Fibroblast of pulmonary artery (primary cell): ENCODE data around the gene COL6A1.

Source experiments
- DNase-seq: peaks from one replicate; pipeline ENCODE4 v3.0.0-alpha.2; 2010; ENCODE audit warnings: low read depth
- H3K4me3 ChIP-seq: replicated peaks from 2 replicates; pipeline ENCODE4 v1.5.1; 2011; ENCODE audit warnings: low read depth, mild to moderate bottlenecking, control low read depth, low read length, moderate library complexity
- TF ChIP-seq, protein P1 (sequence below): IDR thresholded peaks from 2 replicates; pipeline ENCODE4 v1.5.1; 2011; ENCODE audit warnings: mild to moderate bottlenecking, control low read depth, low read length, inconsistent platforms; ENCODE audit errors: missing control alignments

COL6A1 gene

DNA sequence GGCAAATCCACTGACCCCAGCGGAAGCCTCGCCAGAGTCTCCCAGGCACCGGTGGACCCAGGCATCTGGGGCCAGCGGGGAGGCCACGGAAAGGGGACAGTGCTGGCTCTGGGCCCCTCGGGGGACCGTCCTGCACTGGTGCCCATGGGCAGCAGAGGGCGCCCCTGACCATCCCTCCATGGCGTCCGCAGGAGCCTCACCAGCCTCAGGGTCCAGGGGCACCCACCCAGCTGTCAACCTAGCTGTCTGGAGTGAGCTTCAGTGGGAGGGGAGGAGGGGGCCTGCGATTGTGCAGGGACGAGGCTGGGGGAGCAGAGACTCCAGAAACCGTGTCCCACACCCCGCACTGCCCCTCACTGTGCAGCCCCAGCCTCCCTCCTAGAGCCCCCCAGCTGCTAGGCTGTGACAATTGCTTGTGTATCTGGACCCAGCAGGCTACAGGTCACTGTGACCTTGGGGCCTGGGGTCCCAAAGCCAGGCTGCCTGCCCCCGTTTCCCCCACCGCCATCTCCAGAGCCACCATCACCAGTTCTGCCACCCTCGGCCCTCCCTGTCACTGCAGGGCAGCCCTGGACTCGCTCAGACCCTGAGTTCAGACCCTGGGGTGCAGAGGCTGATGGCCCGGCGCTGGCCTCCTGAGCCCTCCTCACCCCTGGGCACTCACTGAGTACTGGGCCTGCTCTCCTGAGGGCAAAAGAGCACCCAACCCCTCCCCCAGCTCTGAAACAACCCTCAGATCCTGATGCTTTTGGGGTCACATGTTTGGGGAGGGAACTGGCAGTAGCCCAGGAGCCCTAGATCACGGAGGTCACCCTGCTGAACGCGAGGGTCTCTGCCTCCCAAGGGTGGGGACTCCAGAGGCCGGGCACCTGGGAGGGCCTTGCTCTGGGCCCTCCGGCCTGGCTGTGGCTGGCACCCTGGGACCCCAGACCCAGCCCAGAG is 10.6 kb upstream of the COL6A1 start:
- TF ChIP-seq, protein P1, sequence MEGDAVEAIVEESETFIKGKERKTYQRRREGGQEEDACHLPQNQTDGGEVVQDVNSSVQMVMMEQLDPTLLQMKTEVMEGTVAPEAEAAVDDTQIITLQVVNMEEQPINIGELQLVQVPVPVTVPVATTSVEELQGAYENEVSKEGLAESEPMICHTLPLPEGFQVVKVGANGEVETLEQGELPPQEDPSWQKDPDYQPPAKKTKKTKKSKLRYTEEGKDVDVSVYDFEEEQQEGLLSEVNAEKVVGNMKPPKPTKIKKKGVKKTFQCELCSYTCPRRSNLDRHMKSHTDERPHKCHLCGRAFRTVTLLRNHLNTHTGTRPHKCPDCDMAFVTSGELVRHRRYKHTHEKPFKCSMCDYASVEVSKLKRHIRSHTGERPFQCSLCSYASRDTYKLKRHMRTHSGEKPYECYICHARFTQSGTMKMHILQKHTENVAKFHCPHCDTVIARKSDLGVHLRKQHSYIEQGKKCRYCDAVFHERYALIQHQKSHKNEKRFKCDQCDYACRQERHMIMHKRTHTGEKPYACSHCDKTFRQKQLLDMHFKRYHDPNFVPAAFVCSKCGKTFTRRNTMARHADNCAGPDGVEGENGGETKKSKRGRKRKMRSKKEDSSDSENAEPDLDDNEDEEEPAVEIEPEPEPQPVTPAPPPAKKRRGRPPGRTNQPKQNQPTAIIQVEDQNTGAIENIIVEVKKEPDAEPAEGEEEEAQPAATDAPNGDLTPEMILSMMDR = peak; percentile 85

DNA sequence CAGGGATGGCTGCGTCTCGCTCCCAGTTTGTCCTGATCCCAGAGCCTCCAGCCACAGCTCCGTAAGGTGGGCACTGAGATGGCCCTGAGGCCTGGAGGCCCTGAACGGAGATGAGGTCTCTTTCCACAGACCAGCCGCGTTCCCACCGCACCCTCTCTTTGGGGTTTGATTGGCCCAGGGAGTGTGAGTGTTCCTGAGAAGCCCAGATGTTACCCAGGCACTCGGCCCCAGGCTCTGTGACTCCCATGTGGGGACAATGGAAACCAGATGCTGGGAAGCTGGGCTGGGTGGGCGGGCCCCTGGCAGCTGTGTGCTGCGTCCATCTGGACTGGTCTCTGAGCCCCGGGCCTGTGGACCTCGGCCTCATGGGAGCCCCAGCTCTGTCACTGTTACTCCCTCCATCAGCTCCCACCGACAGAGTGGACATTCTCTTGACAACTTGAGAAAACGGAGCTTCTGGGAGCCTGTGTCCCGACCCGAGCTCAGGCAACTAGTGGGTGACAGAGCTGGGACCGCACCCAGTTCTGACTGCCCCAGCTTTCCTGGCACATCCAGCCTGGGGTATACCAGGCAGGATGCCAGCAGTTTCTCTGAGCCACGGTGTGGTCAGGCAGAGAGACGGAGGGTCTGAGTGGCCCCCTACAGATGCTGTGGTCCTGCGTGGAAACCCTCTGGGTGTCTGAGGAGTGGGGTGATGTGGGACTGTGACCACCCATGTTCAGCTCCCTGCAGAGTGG is 9.8 kb upstream of the COL6A1 start:
- TF ChIP-seq, protein P1 = no peak
- H3K4me3 ChIP-seq = no peak overlapping the region
- peak; percentile 71 for DNase-seq

More for the DNA sequence above, 10.6 kb upstream of the COL6A1 start:
- DNase-seq = peak; percentile 62
- H3K4me3 ChIP-seq = no peak overlapping the region

DNA sequence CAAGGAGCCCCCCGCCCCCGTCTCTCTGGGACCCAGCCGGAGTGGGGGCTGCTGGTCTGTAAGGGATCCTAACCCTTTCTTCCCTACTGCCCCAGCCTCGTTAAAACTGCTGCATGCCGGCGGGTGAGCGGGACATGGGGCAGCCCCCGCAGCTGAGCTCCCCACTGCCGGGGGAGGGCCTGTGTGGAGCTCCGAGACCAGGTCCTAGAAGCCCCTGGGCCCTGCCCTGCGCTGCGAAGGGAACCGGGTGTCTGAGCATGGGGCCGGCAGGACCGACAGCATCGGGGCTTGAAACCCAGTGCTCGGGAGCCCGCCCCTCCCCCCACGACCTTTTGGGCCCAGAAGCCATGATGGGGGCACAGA is 9.2 kb upstream of the COL6A1 start:
- no peak for DNase-seq
- TF ChIP-seq, protein P1 = no peak
- H3K4me3 ChIP-seq = no peak overlapping the region

DNA sequence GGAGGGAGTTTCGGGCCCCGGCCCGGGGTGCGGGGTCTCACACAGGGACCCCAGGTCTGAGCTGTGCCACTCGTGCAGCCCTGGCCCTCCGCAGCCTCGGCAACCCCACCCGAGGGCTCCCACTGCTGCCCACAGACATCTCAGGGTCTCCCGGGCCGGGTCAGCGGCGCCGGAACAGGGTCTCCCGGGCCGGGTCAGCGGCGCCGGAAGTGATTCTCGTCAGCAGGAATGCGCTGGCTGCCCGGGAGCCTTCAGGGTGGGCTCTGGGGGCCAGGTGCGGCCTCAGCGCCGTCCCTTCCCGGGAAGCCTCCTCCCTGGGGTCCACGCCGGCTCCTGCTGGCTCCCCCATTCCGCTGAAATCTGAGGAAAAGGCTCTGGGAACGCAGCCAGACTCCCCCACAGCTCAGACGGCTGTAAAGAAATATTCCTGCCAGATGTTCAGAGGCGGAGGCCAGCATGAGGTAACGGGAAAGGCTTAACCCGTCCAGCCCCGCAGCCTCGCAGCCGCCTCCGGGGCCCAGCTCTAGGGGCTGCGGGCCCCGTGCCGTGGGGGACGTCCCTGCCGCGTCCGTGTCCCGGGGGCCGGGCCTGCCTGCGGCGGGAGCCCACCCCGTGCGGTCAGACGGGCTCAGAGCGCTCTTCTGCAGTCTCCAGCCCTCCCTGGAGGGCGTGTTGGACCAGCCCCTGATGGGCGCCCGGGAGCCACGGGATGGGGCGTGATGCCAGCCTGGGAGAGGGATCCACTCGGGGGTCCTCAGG is 8.7 kb upstream of the COL6A1 start:
- peak overlapping the region; percentile 44 for H3K4me3 ChIP-seq
- peak; percentile 96 for DNase-seq
- TF ChIP-seq, protein P1 = no peak

DNA sequence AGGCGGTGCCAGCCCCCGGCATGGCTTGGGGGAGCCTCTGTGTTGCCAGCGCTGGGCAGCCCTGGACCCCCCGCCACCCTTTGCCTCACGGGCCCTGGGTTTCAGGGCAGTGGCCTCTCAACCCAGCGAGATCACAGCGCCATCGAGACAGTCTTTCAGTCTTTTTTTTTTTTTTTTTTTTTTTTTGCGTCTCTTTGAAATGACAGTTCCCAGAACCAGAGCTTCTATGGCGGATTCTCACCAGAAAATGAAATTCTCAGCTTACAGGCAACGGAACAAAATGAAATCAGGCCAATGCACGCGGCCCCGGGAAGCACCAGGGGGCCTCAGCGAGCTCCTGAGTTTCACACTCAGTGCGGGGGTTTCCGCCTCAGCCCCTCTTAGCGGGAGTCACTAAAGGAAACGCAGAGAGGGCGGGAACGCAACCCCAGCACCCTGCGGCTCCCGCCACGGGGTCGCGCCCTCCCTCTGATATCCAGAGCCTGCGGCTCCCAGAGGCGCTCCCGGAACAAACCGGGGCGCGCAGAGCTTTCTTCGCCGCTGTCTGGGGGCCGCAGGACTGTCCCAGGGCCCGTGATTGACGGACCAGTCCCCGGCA is 8.0 kb upstream of the COL6A1 start:
- TF ChIP-seq, protein P1 = peak; percentile 70
- peak; percentile 90 for DNase-seq
- peak overlapping the region; percentile 44 for H3K4me3 ChIP-seq

DNA sequence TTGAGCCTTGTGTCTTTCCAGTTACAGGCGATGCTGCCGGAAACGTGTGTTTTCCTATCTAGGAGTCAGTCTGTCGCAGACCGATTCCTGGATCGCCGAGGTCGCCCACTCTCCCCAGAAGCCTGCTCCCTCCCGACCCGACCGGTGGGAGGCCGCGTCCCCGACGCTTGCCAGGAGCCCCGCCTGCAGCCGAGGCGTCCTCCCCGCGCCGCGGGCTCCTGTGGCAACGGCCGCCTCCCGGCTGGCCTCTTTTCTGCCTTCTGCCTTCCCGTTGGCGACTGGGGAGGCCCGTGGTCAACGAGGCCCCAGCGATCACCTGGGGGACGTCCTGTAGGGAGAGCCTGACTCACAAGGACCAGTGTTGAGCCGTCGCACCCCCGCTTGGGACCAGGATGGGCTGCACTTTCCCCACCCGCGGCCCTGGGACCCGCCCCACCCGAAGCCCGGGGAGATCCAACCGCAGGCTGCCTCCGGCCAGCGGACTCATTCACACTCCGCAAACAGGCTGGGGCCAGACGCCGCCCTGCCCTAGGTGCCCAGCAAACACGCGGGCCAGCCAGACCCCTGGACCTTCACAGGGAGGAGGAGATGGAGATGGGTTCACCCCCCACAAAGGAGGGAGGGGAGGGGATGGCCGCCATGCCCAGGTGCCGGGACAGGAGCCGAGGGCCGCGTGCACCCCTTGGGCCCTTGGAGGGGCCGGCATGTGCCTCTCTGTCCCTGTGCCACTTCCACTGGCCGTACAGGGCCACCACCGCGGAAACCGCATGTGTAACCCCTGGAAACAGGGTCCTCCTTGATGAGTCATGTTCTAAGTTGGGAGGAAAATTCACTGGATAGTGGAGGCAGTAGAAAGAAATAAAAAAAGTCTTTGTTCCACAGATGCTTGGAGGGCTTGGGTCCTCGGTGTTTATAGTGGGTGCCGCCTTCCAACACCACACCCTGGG is 7.2 kb upstream of the COL6A1 start:
- H3K4me3 ChIP-seq = peak overlapping the region; percentile 44
- peak; percentile 70 for DNase-seq
- TF ChIP-seq, protein P1 = no peak
